Activated naive CD8-positive, alpha-beta T cell treated with anti-CD3 and anti-CD28 coated beads for 36 hours (primary cell): ENCODE results near the gene TP53BP1. TPM values are rescaled to one million over a fixed set of nuclear protein-coding genes. Genes with fewer than 3 reads are reported as not detected.

Experiments
- DNase-seq: peaks from one replicate; pipeline ENCODE4 v3.0.0; 2021
- H3K27ac Mint-ChIP-seq: one replicate; pipeline ENCODE4 v1.8.0; 2022; ENCODE audit warnings: mild to moderate bottlenecking, moderate library complexity, mixed read lengths
- H3K27me3 Mint-ChIP-seq: one replicate; pipeline ENCODE4 v1.8.0; 2022; ENCODE audit warnings: mild to moderate bottlenecking, mixed read lengths
- H3K36me3 Mint-ChIP-seq: one replicate; pipeline ENCODE4 v1.8.0; 2021; ENCODE audit warnings: mild to moderate bottlenecking, mixed read lengths
- H3K4me1 Mint-ChIP-seq: one replicate; pipeline ENCODE4 v1.8.0; 2021; ENCODE audit warnings: mixed read lengths
- H3K4me3 Mint-ChIP-seq: one replicate; pipeline ENCODE4 v1.8.0; 2022; ENCODE audit warnings: mild to moderate bottlenecking, moderate library complexity, mixed read lengths
- H3K9me3 Mint-ChIP-seq: one replicate; pipeline ENCODE4 v1.8.0; 2022; ENCODE audit warnings: mixed read lengths
- total RNA-seq, 2 experiments: library from RNA; stranded (reverse); gene quantifications; one replicate each; pipeline ENCODE4 v1.2.3, GENCODE V29; 2021

The TP53BP1 gene
- total RNA-seq, 2 experiments from 2014 or later: 24.1 to 24.3 TPM

DNA sequence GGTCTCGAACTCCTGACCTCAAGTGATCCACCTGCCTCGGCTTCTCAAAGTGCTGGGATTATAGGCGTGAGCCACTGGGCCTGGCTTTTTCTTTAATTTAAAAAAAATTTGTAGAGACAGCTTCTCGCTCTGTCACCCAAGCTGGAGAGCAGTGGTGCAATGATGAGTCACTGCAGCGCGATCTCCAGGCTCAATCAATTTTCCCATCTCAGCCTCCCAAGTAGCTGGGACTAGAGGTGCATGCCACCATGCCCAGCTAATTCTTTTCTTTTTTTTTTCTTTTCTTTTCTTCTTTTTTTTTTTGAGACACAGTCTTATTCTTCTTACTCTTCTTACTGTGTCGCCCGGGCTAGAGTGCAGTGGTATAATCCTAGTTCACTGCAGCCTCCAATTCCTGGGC, 102.2 kb downstream of the TP53BP1 start:
- Mint-ChIP-seq H3K4me3 (no peak overlapping the region), H3K9me3 (no peaks in the 10 kb centered on the region), H3K27me3 (no peaks in the 10 kb centered on the region), H3K27ac (no peak overlapping the region), H3K36me3 (peaks cover 39% of the 10 kb centered on the region), H3K4me1 (no peaks in the 10 kb centered on the region)
- no peak for DNase-seq

DNA sequence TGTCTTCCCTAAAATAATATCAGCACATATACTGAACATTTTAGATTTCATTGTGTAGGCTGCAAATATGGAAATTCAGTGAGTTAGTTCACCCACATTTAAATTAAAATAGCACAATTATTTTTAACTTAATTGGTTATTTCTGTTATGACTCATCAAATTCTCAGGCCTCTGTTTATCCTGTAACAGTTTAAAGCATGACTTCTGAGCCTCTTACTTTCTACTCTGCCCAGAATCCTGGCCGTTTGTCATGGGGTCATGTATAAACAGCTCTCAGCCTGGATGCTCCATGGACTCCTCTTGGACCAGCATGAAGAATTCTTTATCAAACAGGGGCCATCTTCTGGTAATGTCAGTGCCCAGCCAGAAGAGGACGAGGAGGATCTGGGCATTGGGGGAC, 109.9 kb downstream of the TP53BP1 start:
- Mint-ChIP-seq H3K36me3 (peaks cover 38% of the 10 kb centered on the region), H3K27me3 (no peaks in the 10 kb centered on the region), H3K4me1 (no peaks in the 10 kb centered on the region), H3K27ac (no peak overlapping the region), H3K4me3 (no peak overlapping the region), H3K9me3 (no peaks in the 10 kb centered on the region)
- no peak for DNase-seq

DNA sequence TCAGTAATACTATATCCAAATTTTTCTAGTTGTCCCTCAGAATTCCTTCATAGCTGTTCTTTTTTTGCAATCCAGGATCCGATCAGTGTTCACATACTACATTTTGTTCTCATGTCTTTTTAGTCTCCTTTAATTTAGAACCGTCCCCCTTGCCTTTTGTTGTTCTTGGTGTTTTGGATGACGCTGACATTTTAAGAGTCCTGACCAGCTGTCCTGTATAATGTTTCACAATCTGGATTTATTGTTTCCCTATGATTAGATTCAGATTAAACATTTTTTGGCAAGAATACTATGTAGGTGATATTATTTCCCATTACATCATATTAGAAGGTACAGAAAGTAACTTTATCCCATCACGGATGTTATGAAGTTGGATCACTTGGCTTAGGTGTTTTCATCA, 110.6 kb downstream of the TP53BP1 start:
- peaks cover 43% of the 10 kb centered on the region for H3K36me3 Mint-ChIP-seq

DNA sequence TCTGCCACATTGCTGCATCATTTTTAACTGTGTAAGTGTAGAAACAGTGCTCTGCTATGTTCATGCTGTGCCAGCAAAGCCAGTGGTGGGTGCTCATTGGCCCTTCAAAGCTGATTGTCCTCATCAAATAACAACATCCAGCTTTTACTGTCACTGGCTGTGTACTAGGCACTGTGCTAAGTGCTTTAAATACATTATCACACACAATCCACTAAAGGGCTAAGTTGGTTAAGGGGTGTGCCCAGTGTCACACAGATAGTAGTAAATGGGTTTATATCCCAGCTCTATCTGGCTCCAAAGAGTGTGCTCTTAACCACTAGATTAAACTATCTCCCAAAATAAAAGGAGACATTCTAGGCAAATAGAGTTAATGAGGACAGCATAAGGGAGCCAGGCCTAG, 114.4 kb downstream of the TP53BP1 start:
- H3K36me3 Mint-ChIP-seq: peaks cover 34% of the 10 kb centered on the region

More for the DNA sequence above, 110.6 kb downstream of the TP53BP1 start:
- H3K9me3 Mint-ChIP-seq: no peaks in the 10 kb centered on the region
- H3K4me3 Mint-ChIP-seq: no peak overlapping the region
- H3K27ac Mint-ChIP-seq: no peak overlapping the region
- no peaks in the 10 kb centered on the region for H3K27me3 Mint-ChIP-seq
- no peak for DNase-seq
- H3K4me1 Mint-ChIP-seq: no peaks in the 10 kb centered on the region

DNA sequence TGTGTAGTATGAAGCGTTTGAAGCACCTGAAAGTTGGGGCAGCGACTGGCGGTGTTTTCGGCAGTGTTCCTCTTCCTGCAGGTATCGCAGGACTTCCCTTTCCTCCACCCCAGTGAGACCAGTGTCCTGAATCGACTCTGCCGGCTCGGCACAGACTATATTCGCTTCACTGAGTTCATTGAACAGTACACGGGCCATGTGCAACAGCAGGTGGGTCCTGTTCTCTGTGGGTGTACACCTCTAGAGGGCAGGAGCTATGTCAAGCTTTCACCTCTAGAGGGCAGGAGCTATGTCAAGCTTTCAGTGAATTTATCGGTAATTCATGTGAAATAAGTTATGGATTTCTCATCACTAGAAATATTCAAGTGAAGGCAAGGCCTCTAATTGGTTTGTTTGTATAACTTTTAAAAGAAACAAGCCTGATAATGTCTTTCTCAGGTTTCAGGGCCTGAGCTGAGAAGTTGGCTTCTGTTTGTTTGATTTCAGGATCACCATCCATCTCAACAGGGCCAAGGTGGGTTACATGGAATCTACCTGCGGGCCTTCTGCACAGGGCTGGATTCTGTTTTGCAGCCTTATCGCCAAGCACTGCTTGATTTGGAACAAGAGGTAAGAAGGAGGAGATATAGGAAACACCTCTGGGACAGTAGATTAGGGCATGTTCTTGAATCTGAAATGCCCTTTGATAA, 116.8 kb downstream of the TP53BP1 start:
- no peak overlapping the region for H3K27ac Mint-ChIP-seq

More for the DNA sequence above, 114.4 kb downstream of the TP53BP1 start:
- H3K4me3 Mint-ChIP-seq: no peak overlapping the region
- H3K9me3 Mint-ChIP-seq: no peaks in the 10 kb centered on the region
- DNase-seq: no peak
- H3K27ac Mint-ChIP-seq: no peak overlapping the region
- peaks cover 6% of the 10 kb centered on the region for H3K4me1 Mint-ChIP-seq
- H3K27me3 Mint-ChIP-seq: no peaks in the 10 kb centered on the region

DNA sequence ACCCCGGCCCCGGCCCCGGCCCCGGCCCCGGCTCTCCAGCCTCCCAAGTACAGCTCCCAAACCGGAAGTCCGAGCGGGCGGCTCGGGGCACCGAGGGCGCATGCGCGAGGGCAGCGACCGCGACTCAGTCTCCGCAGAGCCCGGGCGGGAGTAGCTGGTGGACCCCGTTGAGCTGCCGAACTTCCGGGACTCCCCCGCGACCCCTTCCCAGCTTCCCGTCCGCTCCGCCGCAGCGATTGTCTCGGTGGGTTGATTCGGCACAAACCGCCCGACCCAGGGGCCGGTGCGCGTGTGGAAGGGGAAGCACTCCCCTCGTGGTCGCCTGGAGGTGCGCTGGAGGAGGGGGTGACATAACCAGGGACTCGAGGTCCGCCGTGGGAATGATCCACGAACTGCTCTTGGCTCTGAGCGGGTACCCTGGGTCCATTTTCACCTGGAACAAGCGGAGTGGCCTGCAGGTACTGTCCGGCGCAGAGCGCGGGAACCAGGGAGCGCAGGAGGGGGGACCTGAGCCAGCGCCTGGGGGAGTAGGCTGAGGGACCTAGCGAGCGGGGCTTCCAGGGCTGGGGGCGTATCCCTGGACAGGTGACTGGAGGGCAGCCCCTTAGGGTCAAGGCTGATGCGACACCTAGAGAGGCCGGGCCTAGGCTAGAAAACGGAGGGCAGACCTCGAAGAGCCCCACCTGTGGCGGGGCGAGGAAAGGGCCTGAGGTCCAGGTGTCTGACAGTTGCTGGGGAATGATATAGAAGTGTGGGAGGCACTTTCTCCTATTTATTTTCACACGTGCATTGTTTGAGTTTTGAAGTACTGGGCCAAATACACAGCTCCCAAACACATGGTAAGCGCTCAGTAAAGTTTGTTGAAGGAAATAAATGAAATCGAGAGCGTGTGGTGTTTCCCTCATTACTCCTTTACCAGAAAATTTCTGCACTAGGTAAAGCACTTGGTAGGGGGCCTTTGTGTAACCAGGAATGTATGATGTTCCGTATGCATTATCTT, 121.7 kb downstream of the TP53BP1 start, which contains the start of the genes TUBGCP4 and ZSCAN29:
Gene TUBGCP4, plus strand, starts transcription at position 127 of the 1,000 bp plus-strand sequence. Its CDS starts 254 bp downstream, at position 381.
Gene ZSCAN29, minus strand, starts transcription at position 69 of the 1,000 bp plus-strand sequence. CDS start 1,130 bp downstream, outside the sequence.
- H3K27ac Mint-ChIP-seq: peak within 1 kb of the TSS; percentile 89
- peaks cover 44% of the 10 kb centered on the region for H3K4me1 Mint-ChIP-seq
- H3K36me3 Mint-ChIP-seq: peaks cover 52% of the 10 kb centered on the region
- H3K4me3 Mint-ChIP-seq: peak within 1 kb of the TSS; percentile 91
- peak; percentile 88 for DNase-seq
- no peaks in the 10 kb centered on the region for H3K27me3 Mint-ChIP-seq
- H3K9me3 Mint-ChIP-seq: peaks cover 28% of the 10 kb centered on the region

More for the DNA sequence above, 116.8 kb downstream of the TP53BP1 start:
- H3K9me3 Mint-ChIP-seq: no peaks in the 10 kb centered on the region
- H3K36me3 Mint-ChIP-seq: peaks cover 35% of the 10 kb centered on the region
- DNase-seq: peak; percentile 14
- H3K4me1 Mint-ChIP-seq: peaks cover 20% of the 10 kb centered on the region
- H3K27me3 Mint-ChIP-seq: no peaks in the 10 kb centered on the region
- no peak overlapping the region for H3K4me3 Mint-ChIP-seq

DNA sequence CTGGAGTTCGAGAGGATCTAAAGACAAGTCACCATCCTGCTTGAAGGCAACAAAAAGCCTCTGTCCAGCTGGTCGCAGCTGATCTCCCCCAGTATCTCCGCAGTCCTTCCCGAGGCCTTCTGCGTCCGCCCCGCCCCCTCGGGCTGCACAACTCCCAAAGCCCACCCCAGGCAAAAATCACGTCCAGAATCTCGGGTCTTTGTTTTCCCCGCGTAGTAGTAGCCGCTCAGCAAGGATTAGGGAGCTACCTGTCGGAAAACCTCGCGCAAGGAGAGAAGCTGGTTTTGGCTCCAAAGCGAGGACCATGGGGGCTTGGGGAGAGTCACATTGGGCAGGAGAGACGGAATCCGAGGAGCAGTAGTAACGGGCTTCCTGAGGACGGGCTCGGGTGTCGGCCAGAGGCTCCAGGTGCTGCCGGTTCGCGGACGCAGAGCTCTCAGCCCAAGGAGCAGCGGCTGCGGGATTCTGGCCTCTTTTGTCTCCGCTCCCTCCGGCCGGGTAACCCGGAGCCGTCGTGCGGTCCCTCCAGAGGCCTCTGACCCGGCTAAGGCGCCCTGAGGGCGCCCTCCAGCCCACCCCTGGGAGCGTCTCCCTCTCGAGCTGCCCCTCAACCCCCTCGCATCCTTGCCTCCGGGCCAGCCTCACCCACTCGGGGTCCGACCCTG, 122.5 kb downstream of the TP53BP1 start:
- H3K9me3 Mint-ChIP-seq: peaks cover 33% of the 10 kb centered on the region
- no peaks in the 10 kb centered on the region for H3K27me3 Mint-ChIP-seq
- peak overlapping the region; percentile 91 for H3K4me3 Mint-ChIP-seq
- H3K27ac Mint-ChIP-seq: peak overlapping the region; percentile 80
- peak; percentile 9 for DNase-seq
- H3K36me3 Mint-ChIP-seq: peaks cover 56% of the 10 kb centered on the region
- H3K4me1 Mint-ChIP-seq: peaks cover 40% of the 10 kb centered on the region

DNA sequence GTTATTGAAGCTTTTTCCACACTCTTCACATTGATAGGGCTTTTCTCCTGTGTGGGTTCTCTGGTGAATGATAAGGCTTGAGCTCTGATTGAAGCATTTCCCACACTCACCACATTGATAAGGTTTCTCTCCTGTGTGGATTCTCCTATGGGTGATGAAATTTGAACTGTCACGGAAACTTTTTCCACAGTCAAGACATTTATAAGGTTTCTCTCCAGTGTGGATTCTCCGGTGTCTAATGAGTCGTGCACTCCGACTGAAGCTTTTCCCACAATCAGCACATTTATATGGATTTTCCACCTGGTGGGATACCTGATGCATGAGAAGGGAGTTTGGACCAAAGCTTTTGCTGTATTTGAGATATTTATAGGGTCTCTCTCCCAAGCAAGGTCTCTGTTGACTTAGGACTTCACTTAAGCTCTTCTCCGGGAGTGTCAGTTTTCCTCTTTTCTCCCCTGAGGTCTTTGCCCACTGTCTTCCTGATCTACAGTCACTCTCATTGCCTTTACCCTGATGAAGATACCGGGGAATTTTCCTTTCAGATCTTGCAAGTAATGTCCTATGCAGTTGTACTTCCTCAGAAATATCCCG, 131.5 kb downstream of the TP53BP1 start:
- Mint-ChIP-seq H3K9me3 (peaks cover 55% of the 10 kb centered on the region), H3K27ac (no peak overlapping the region), H3K4me1 (peaks cover 2% of the 10 kb centered on the region), H3K36me3 (peaks cover 93% of the 10 kb centered on the region), H3K27me3 (no peaks in the 10 kb centered on the region), H3K4me3 (no peak overlapping the region)
- DNase-seq: no peak

DNA sequence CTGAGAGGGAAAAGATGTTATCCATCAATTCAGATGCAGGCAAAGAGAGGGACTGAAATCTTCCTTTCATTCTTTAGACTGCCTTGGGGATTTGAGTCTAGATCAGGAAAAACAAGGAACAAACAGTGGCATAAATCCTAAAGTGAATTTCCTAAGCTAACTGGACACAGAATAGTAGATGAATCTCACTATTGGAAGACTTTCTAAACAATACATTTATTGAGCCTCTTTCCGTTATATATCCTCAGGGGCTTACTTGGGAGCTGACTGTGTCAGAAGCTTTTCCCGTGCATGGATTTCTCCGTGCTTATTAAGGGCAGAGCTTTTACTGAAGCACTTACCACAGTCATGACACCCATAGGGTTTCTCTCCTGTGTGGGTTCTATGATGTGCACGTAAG, 132.1 kb downstream of the TP53BP1 start:
- H3K27me3 Mint-ChIP-seq: no peaks in the 10 kb centered on the region
- H3K4me3 Mint-ChIP-seq: no peak overlapping the region
- H3K4me1 Mint-ChIP-seq: peaks cover 2% of the 10 kb centered on the region
- peaks cover 53% of the 10 kb centered on the region for H3K9me3 Mint-ChIP-seq
- peaks cover 93% of the 10 kb centered on the region for H3K36me3 Mint-ChIP-seq
- no peak for DNase-seq
- H3K27ac Mint-ChIP-seq: no peak overlapping the region

Other genes starting within 250 kb of the TP53BP1 start
- under 1 TPM; 0.16 to 0.38 TPM for gene TGM5, start 226.2 kb downstream of the TP53BP1 start, total RNA-seq
- gene TGM7, start 190.9 kb downstream of the TP53BP1 start, total RNA-seq: not detected
- gene LCMT2, start 162.6 kb downstream of the TP53BP1 start, total RNA-seq: 10 to 100 TPM; 12.4 to 14.3 TPM
- gene ZSCAN29, start 122.1 kb downstream of the TP53BP1 start, total RNA-seq: 10 to 100 TPM; 23.2 to 26.8 TPM
- gene TUBGCP4, start 122.1 kb downstream of the TP53BP1 start, total RNA-seq: 10 to 100 TPM; 38.0 to 38.3 TPM
- under 1 TPM; 0.68 TPM for gene MAP1A, start 24.5 kb upstream of the TP53BP1 start, total RNA-seq
- gene PPIP5K1, start 97.1 kb upstream of the TP53BP1 start, total RNA-seq: 10 to 100 TPM; 32.8 to 33.6 TPM
- gene CKMT1B, start 100.9 kb upstream of the TP53BP1 start, total RNA-seq: under 1 TPM; 0.29 to 0.92 TPM
- under 1 TPM; 0.54 to 0.62 TPM for gene STRC, start 125.6 kb upstream of the TP53BP1 start, total RNA-seq
- 1 to 10 TPM in 1 of 2 experiments, under 1 TPM in 1; 0.91 to 1.7 TPM for gene CATSPER2, start 155.7 kb upstream of the TP53BP1 start, total RNA-seq
- gene CKMT1A, start 200.7 kb upstream of the TP53BP1 start, total RNA-seq: under 1 TPM in 1 of 2 experiments, not detected in 1; 0.14 TPM